IMR-90 (cell line): ENCODE results near the gene HOOK1.

Experiments used
- BHLHE40 ChIP-seq: fragments of 150-350 bp; IDR thresholded peaks from 2 replicates; pipeline ENCODE4 v1.6.1; 2016; ENCODE audit warnings: mild to moderate bottlenecking, low read depth, low read length
- CTCF ChIP-seq: conservative IDR thresholded peaks from 2 replicates; pipeline ENCODE4 v1.5.1; 2012; ENCODE audit warnings: mild to moderate bottlenecking, low read depth, low read length, improper control_type of control experiment
- ELK1 ChIP-seq: fragments of 150-350 bp; IDR thresholded peaks from 2 replicates; pipeline ENCODE4 v1.6.1; 2016; ENCODE audit warnings: low read depth, mild to moderate bottlenecking, low read length, moderate library complexity, borderline replicate concordance
- FOS ChIP-seq: fragments of 150-350 bp; IDR thresholded peaks from 2 replicates; pipeline ENCODE4 v1.6.1; 2016; ENCODE audit warnings: low read depth, low read length
- TF ChIP-seq, protein P1 (sequence below): fragments of 150-350 bp; IDR thresholded peaks from 2 replicates; pipeline ENCODE4 v1.6.1; 2017; ENCODE audit warnings: mild to moderate bottlenecking, antibody characterized with exemption, low read length, low read depth

- TF ChIP-seq, protein P1, sequence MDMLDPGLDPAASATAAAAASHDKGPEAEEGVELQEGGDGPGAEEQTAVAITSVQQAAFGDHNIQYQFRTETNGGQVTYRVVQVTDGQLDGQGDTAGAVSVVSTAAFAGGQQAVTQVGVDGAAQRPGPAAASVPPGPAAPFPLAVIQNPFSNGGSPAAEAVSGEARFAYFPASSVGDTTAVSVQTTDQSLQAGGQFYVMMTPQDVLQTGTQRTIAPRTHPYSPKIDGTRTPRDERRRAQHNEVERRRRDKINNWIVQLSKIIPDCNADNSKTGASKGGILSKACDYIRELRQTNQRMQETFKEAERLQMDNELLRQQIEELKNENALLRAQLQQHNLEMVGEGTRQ = no peak
- TF ChIP-seq BHLHE40 (no peak), CTCF (no peak), FOS (no peak), ELK1 (no peak)
Observed at GRCh38 chr1:59819566-59820438, 5.1 kb downstream of the HOOK1 start.
